Measurements from ENCODE around the gene MBD4.
"Not testable (repeated sequence)": the region's sequence is repeated elsewhere in the genome, so short reads cannot be mapped to it uniquely, and the experiment has no call there.

Gene MBD4

GRCh38 chr3:129439817-129440617 is at the start of gene MBD4, which contains the start of gene IFT122:
Gene MBD4 (minus strand): TSS chr3:129439948. CDS start chr3:129439833, 115 bp downstream.
Gene IFT122 (plus strand): TSS chr3:129440224. CDS start chr3:129440331, 107 bp downstream.
- Histone ChIP-seq H3K36me3 (ENCODE audit: insufficient read depth, low read length) (peaks cover 17% of the 10 kb centered on the region), H3K9ac (ENCODE audit: low read depth, low read length) (peak within 1 kb of the TSS; percentile 98), H3K9me3 (ENCODE audit: control insufficient read depth, insufficient read depth, low read length) (no peaks in the 10 kb centered on the region), H3K4me1 (ENCODE audit: insufficient read depth, low read length) (peaks cover 15% of the 10 kb centered on the region)

GRCh38 chr3:129489258-129489657 is 49.5 kb upstream of the MBD4 start:
- not testable (repeated sequence) for H3K36me3 ChIP-seq (ENCODE audit: insufficient read depth, low read length); H3K9ac ChIP-seq (ENCODE audit: low read depth, low read length); H3K9me3 ChIP-seq (ENCODE audit: control insufficient read depth, insufficient read depth, low read length)
- H3K4me1 ChIP-seq (ENCODE audit: insufficient read depth, low read length): peaks cover 27% of the 10 kb centered on the region

GRCh38 chr3:129487868-129488335 is 48.2 kb upstream of the MBD4 start:
- not testable (repeated sequence) for H3K9me3 ChIP-seq (ENCODE audit: control insufficient read depth, insufficient read depth, low read length); H3K36me3 ChIP-seq (ENCODE audit: insufficient read depth, low read length); H3K9ac ChIP-seq (ENCODE audit: low read depth, low read length)
- peaks cover 26% of the 10 kb centered on the region for H3K4me1 ChIP-seq (ENCODE audit: insufficient read depth, low read length)

GRCh38 chr3:129487183-129487867 is 47.6 kb upstream of the MBD4 start:
- no peak overlapping the region for H3K9ac ChIP-seq (ENCODE audit: low read depth, low read length)
- H3K9me3 ChIP-seq (ENCODE audit: control insufficient read depth, insufficient read depth, low read length): no peaks in the 10 kb centered on the region
- no peaks in the 10 kb centered on the region for H3K36me3 ChIP-seq (ENCODE audit: insufficient read depth, low read length)
- peaks cover 32% of the 10 kb centered on the region for H3K4me1 ChIP-seq (ENCODE audit: insufficient read depth, low read length)

DNA sequence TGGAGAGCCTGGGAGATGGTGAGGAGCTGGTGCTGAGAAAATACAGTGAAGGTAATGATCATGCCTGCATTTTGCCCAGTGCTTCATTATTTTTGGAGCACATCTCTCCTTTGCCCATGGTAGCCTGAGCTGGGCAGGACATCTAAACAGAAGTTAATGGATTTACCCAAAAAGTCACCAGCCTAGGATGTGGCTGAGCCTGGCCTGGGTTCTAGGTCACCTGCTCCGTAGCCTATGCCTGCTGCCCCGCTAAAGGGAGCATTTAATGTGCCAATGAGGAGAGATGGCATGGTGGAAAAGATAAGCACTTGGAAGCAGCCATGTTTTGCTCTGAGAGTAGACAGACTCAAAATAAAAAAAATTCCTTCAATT is 46.9 kb upstream of the MBD4 start:
- H3K4me1 ChIP-seq (ENCODE audit: insufficient read depth, low read length): peaks cover 37% of the 10 kb centered on the region
- H3K36me3 ChIP-seq (ENCODE audit: insufficient read depth, low read length): no peaks in the 10 kb centered on the region
- H3K9ac ChIP-seq (ENCODE audit: low read depth, low read length): no peak overlapping the region
- H3K9me3 ChIP-seq (ENCODE audit: control insufficient read depth, insufficient read depth, low read length): no peaks in the 10 kb centered on the region

DNA sequence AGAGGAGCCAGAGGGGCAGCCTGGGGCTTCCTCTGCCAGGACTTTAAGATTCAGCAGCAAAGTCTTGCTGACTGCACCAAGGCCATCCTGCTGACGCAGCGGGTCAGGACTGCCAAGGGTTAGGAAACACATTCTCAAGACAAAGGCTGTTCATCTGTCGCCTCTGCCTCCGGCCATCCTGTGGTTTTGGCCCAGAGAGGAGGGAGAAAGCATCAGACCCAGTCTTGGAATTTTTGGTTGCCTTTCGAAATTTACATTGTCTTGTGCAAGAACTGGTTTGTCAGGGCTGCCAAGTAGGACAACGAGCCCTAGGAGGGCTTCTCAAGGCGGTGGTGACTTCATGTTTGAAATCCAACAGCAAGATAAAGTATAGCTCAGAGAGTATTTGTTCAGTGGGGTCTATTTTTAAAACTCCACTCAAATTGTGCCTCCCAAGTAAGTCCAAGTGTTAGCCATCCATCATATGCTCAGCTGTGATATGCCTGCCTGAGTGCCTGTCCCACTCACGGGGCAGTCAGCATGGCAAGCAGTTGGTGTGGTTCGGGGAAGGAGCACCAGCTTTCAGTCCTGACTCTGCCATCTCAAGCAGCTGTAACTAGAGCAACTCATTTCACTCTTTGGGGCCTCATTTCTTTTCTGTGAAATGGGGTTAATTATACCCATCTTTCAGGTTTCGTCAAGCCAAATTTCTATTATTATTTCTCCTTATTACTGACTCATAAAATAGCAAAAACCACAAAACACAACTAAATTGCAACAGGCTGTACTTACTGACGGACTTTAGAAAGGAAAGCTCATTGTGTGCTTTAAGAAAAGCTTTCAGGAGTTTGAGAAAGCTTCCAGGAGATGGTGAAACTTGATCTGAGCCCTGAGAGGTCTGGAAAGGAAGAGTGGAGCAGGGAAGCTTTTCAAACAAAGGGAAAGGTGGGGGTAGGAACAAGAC is 46.2 kb upstream of the MBD4 start:
- no peaks in the 10 kb centered on the region for H3K9me3 ChIP-seq (ENCODE audit: control insufficient read depth, insufficient read depth, low read length)
- peaks cover 37% of the 10 kb centered on the region for H3K4me1 ChIP-seq (ENCODE audit: insufficient read depth, low read length)
- H3K36me3 ChIP-seq (ENCODE audit: insufficient read depth, low read length): no peaks in the 10 kb centered on the region
- no peak overlapping the region for H3K9ac ChIP-seq (ENCODE audit: low read depth, low read length)

GRCh38 chr3:129485146-129485545 is 45.4 kb upstream of the MBD4 start:
- peaks cover 31% of the 10 kb centered on the region for H3K4me1 ChIP-seq (ENCODE audit: insufficient read depth, low read length)
- H3K36me3 ChIP-seq (ENCODE audit: insufficient read depth, low read length); H3K9ac ChIP-seq (ENCODE audit: low read depth, low read length); H3K9me3 ChIP-seq (ENCODE audit: control insufficient read depth, insufficient read depth, low read length): not testable (repeated sequence)

GRCh38 chr3:129483870-129484269 is 44.1 kb upstream of the MBD4 start:
- Histone ChIP-seq H3K4me1 (ENCODE audit: insufficient read depth, low read length) (peaks cover 31% of the 10 kb centered on the region), H3K36me3 (ENCODE audit: insufficient read depth, low read length) (no peaks in the 10 kb centered on the region), H3K9me3 (ENCODE audit: control insufficient read depth, insufficient read depth, low read length) (no peaks in the 10 kb centered on the region), H3K9ac (ENCODE audit: low read depth, low read length) (no peak overlapping the region)

- H3K4me1 ChIP-seq (ENCODE audit: insufficient read depth, low read length): peaks cover 31% of the 10 kb centered on the region
- H3K36me3 ChIP-seq (ENCODE audit: insufficient read depth, low read length): no peaks in the 10 kb centered on the region
- no peak overlapping the region for H3K9ac ChIP-seq (ENCODE audit: low read depth, low read length)
- no peaks in the 10 kb centered on the region for H3K9me3 ChIP-seq (ENCODE audit: control insufficient read depth, insufficient read depth, low read length)
Observed at GRCh38 chr3:129482721-129483120, 43.0 kb upstream of the MBD4 start.

- Histone ChIP-seq H3K4me1 (ENCODE audit: insufficient read depth, low read length) (peaks cover 22% of the 10 kb centered on the region; the same call in 1 of the 2 replicates), H3K36me3 (ENCODE audit: insufficient read depth, low read length) (no peaks in the 10 kb centered on the region), H3K9ac (ENCODE audit: low read depth, low read length) (no peak overlapping the region), H3K9me3 (ENCODE audit: control insufficient read depth, insufficient read depth, low read length) (no peaks in the 10 kb centered on the region)
Observed at GRCh38 chr3:129481766-129482332, 42.1 kb upstream of the MBD4 start.

- not testable (repeated sequence) for H3K9me3 ChIP-seq (ENCODE audit: control insufficient read depth, insufficient read depth, low read length); H3K9ac ChIP-seq (ENCODE audit: low read depth, low read length); H3K36me3 ChIP-seq (ENCODE audit: insufficient read depth, low read length)
- peaks cover 16% of the 10 kb centered on the region; the same call in 1 of the 2 replicates for H3K4me1 ChIP-seq (ENCODE audit: insufficient read depth, low read length)
Observed at GRCh38 chr3:129481225-129481765, 41.5 kb upstream of the MBD4 start.

DNA sequence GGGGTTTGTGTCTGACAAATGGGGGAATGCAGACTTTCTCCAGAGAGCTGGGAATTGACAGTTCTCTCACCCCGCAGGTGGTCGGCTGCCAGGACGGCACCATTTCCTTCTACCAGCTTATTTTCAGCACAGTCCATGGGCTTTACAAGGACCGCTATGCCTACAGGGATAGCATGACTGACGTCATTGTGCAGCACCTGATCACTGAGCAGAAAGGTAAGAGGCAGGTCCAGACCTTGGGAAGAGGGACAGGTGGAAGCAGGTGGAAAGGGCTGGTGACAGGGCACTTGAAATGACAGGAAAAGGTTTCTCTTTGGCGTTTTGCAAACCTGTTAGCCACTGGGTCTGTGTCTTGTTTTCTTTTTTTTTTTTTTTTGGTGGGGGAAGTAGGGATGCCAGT is 36.8 kb upstream of the MBD4 start:
- Histone ChIP-seq H3K4me1 (ENCODE audit: insufficient read depth, low read length) (no peaks in the 10 kb centered on the region), H3K36me3 (ENCODE audit: insufficient read depth, low read length) (no peaks in the 10 kb centered on the region), H3K9me3 (ENCODE audit: control insufficient read depth, insufficient read depth, low read length) (no peaks in the 10 kb centered on the region), H3K9ac (ENCODE audit: low read depth, low read length) (no peak overlapping the region)

DNA sequence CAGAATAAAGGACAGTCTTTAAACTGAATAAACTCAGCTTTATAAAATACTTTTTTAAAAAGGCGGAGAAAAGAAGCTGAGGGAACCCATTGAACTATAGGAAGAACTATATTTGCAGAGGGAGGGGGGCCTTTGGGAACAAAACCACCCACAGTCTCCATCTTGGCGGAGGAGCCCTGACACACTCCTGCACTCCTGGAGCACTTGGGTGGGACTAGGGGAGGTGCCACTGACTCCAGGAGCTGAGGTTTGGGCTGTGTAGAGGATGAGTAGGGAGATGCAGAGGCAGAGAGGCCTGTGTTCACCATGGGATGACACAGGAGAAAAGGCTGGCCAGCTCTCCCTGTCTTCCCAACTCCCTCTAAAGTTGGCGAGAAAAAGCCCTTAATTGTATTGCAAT is 36.1 kb upstream of the MBD4 start:
- peaks cover 3% of the 10 kb centered on the region; the same call in 1 of the 2 replicates for H3K36me3 ChIP-seq (ENCODE audit: insufficient read depth, low read length)
- H3K9me3 ChIP-seq (ENCODE audit: control insufficient read depth, insufficient read depth, low read length): no peaks in the 10 kb centered on the region
- no peaks in the 10 kb centered on the region for H3K4me1 ChIP-seq (ENCODE audit: insufficient read depth, low read length)
- no peak overlapping the region for H3K9ac ChIP-seq (ENCODE audit: low read depth, low read length)

All from ES-I3 (cell line).